Measurements from ENCODE around the gene DNAJB13. TPM values are rescaled to one million over a fixed set of nuclear protein-coding genes. Genes with fewer than 3 reads are reported as not detected.

The DNAJB13 gene
- polyA plus RNA-seq, 1 donor from 2014 or later: not detected

- H3K27ac ChIP-seq (ENCODE audit: low read length): no peak overlapping the region
- H3K9me2 ChIP-seq (ENCODE audit: insufficient read depth, low read length): no peaks in the 10 kb centered on the region
- H3K27me3 ChIP-seq (ENCODE audit: insufficient read depth, low read depth, low read length): no peaks in the 10 kb centered on the region
- no peaks in the 10 kb centered on the region for H4K20me1 ChIP-seq (ENCODE audit: insufficient read depth)
- no peaks in the 10 kb centered on the region for H3F3A ChIP-seq (ENCODE audit: insufficient read depth, low read length, poor library complexity, severe bottlenecking)
- H3K9me3 ChIP-seq (ENCODE audit: low read length): no peaks in the 10 kb centered on the region
- H3K4me2 ChIP-seq (ENCODE audit: low read length): no peak overlapping the region
- peaks cover 4% of the 10 kb centered on the region for H3K36me3 ChIP-seq (ENCODE audit: insufficient read depth, low read length)
- no peaks in the 10 kb centered on the region for H3K79me2 ChIP-seq (replicated peaks; ENCODE audit: insufficient read depth, low read length)
- no peak overlapping the region for H2AFZ ChIP-seq (ENCODE audit: low read depth, low read length)
- H3K9ac ChIP-seq (ENCODE audit: low read length): no peak overlapping the region
- H3K4me3 ChIP-seq (ENCODE audit: low read length): no peak overlapping the region
- no peak for TF ChIP-seq POLR2AphosphoS5 (IDR thresholded peaks at IDR 0.05)
- TF ChIP-seq MXI1 (conservative IDR thresholded peaks at IDR 0.05; ENCODE audit: poor library complexity, severe bottlenecking): no peak
- no peak for TF ChIP-seq CTCF (IDR thresholded peaks at IDR 0.05; ENCODE audit: poor library complexity, severe bottlenecking)
- no peak for TF ChIP-seq EP300 (conservative IDR thresholded peaks at IDR 0.05; ENCODE audit: poor library complexity, severe bottlenecking)
- TF ChIP-seq SMC3 (conservative IDR thresholded peaks at IDR 0.05; ENCODE audit: poor library complexity): no peak
- TF ChIP-seq TAF1 (IDR thresholded peaks at IDR 0.05; ENCODE audit: low read depth): no peak
These were observed 52.0 kb downstream of the DNAJB13 start for GRCh38 chr11:74002832-74003231.

- no peak overlapping the region for H3K9ac ChIP-seq (ENCODE audit: low read length)
- TF ChIP-seq TAF1 (IDR thresholded peaks at IDR 0.05; ENCODE audit: low read depth) (no peak), REST (IDR thresholded peaks at IDR 0.05; ENCODE audit: borderline replicate concordance) (no peak), CTCF (IDR thresholded peaks at IDR 0.05; ENCODE audit: poor library complexity, severe bottlenecking) (no peak), MXI1 (conservative IDR thresholded peaks at IDR 0.05; ENCODE audit: poor library complexity, severe bottlenecking) (no peak), POLR2AphosphoS5 (IDR thresholded peaks at IDR 0.05) (no peak), SMC3 (conservative IDR thresholded peaks at IDR 0.05; ENCODE audit: poor library complexity) (no peak), EZH2 (IDR thresholded peaks at IDR 0.05; ENCODE audit: borderline replicate concordance, insufficient read depth, low read length, poor library complexity, severe bottlenecking) (no peak), EP300 (conservative IDR thresholded peaks at IDR 0.05; ENCODE audit: poor library complexity, severe bottlenecking) (no peak), RAD21 (conservative IDR thresholded peaks at IDR 0.05) (no peak)
- H3K9me3 ChIP-seq (ENCODE audit: low read length): no peaks in the 10 kb centered on the region
- no peaks in the 10 kb centered on the region for H3F3A ChIP-seq (ENCODE audit: insufficient read depth, low read length, poor library complexity, severe bottlenecking)
- H3K27me3 ChIP-seq (ENCODE audit: insufficient read depth, low read depth, low read length): no peaks in the 10 kb centered on the region
- H3K36me3 ChIP-seq (ENCODE audit: insufficient read depth, low read length): peaks cover 4% of the 10 kb centered on the region
- no peaks in the 10 kb centered on the region for H4K20me1 ChIP-seq (ENCODE audit: insufficient read depth)
- no peak overlapping the region for H3K4me3 ChIP-seq (ENCODE audit: low read length)
- no peak overlapping the region for H3K27ac ChIP-seq (ENCODE audit: low read length)
- H3K79me2 ChIP-seq (replicated peaks; ENCODE audit: insufficient read depth, low read length): no peaks in the 10 kb centered on the region
- no peak overlapping the region for H2AFZ ChIP-seq (ENCODE audit: low read depth, low read length)
- no peaks in the 10 kb centered on the region for H3K9me2 ChIP-seq (ENCODE audit: insufficient read depth, low read length)
- H3K4me2 ChIP-seq (ENCODE audit: low read length): no peak overlapping the region
These were observed 53.3 kb downstream of the DNAJB13 start for GRCh38 chr11:74004046-74004695.
